H9 (cell line): Measurements from ENCODE around the gene FAM136A. TPM values are rescaled to one million over a fixed set of nuclear protein-coding genes. Genes with fewer than 3 reads are reported as not detected.

Source experiments
- DNase-seq: peaks from one replicate; pipeline ENCODE4 v3.0.0-alpha.2; 2017
- H2AFZ ChIP-seq: one replicate; pipeline ENCODE4 v1.6.1; 2013; ENCODE audit warnings: mild to moderate bottlenecking, low read length, control low read depth, moderate library complexity
- H2AK5ac ChIP-seq: 2 replicates; pipeline ENCODE4 v1.6.1; 2013; ENCODE audit warnings: low read length, control low read depth, mixed read lengths; ENCODE audit not compliant: insufficient read length
- H2BK120ac ChIP-seq: one replicate; pipeline ENCODE4 v1.6.1; 2013; ENCODE audit warnings: low read depth, mild to moderate bottlenecking, low read length, control low read depth, inconsistent platforms; ENCODE audit not compliant: poor library complexity, severe bottlenecking
- H2BK12ac ChIP-seq: 2 replicates; pipeline ENCODE4 v1.6.1; 2013; ENCODE audit warnings: low read length, control low read depth, mixed read lengths, low read depth; ENCODE audit not compliant: insufficient read length
- H2BK15ac ChIP-seq: 2 replicates; pipeline ENCODE4 v1.6.1; 2013; ENCODE audit warnings: low read depth, low read length, control low read depth
- H2BK20ac ChIP-seq: one replicate; pipeline ENCODE4 v1.6.1; 2013; ENCODE audit warnings: low read depth, mild to moderate bottlenecking, low read length, control low read depth, inconsistent platforms; ENCODE audit not compliant: poor library complexity, severe bottlenecking
- H2BK5ac ChIP-seq: 2 replicates; pipeline ENCODE4 v1.6.1; 2013; ENCODE audit warnings: low read length, control low read depth, mixed read lengths; ENCODE audit not compliant: insufficient read length
- H3K14ac ChIP-seq: 2 replicates; pipeline ENCODE4 v1.6.1; 2013; ENCODE audit warnings: low read length, control low read depth; ENCODE audit not compliant: insufficient read depth
- H3K18ac ChIP-seq: 2 replicates; pipeline ENCODE4 v1.6.1; 2013; ENCODE audit warnings: low read depth, mild to moderate bottlenecking, mixed read lengths, low read length, control low read depth; ENCODE audit not compliant: insufficient read length
- H3K23ac ChIP-seq: 2 replicates; pipeline ENCODE4 v1.6.1; 2013; ENCODE audit warnings: low read length, control low read depth, mixed read lengths, low read depth; ENCODE audit not compliant: insufficient read length
- H3K23me2 ChIP-seq: 2 replicates; pipeline ENCODE4 v1.6.1; 2013; ENCODE audit warnings: low read depth, mild to moderate bottlenecking, mixed read lengths, low read length, control low read depth; ENCODE audit not compliant: insufficient read length, poor library complexity, severe bottlenecking
- H3K27ac ChIP-seq: 2 replicates; pipeline ENCODE4 v1.5.1; 2013; ENCODE audit warnings: low read length, control low read depth, mixed read lengths, low read depth; ENCODE audit not compliant: insufficient read length
- H3K27me3 ChIP-seq: 2 replicates; pipeline ENCODE4 v1.6.1; 2013; ENCODE audit warnings: low read length, control low read depth, inconsistent platforms; ENCODE audit not compliant: insufficient read depth
- H3K4ac ChIP-seq: 2 replicates; pipeline ENCODE4 v1.6.1; 2013; ENCODE audit warnings: low read depth, mild to moderate bottlenecking, control low read depth, inconsistent platforms, low read length, moderate library complexity
- H3K4me1 ChIP-seq: 2 replicates; pipeline ENCODE4 v1.6.1; 2013; ENCODE audit warnings: low read length, control low read depth, inconsistent platforms; ENCODE audit not compliant: insufficient read depth
- H3K4me2 ChIP-seq: 2 replicates; pipeline ENCODE4 v1.6.1; 2013; ENCODE audit warnings: low read length, control low read depth, mixed read lengths; ENCODE audit not compliant: insufficient read length, insufficient read depth
- H3K56ac ChIP-seq: 2 replicates; pipeline ENCODE4 v1.6.1; 2013; ENCODE audit warnings: low read depth, mild to moderate bottlenecking, mixed read lengths, low read length, control low read depth; ENCODE audit not compliant: insufficient read length
- H3K79me1 ChIP-seq: 2 replicates; pipeline ENCODE4 v1.6.1; 2013; ENCODE audit warnings: low read depth, mild to moderate bottlenecking, moderate library complexity, low read length, control low read depth, inconsistent platforms; ENCODE audit not compliant: insufficient read depth, poor library complexity, severe bottlenecking
- H3K79me2 ChIP-seq: 2 replicates; pipeline ENCODE4 v1.6.1; 2013; ENCODE audit warnings: low read length, control low read depth, inconsistent platforms; ENCODE audit not compliant: insufficient read depth
- H3K9ac ChIP-seq: 2 replicates; pipeline ENCODE4 v1.6.1; 2013; ENCODE audit warnings: low read length, control low read depth, mixed read lengths; ENCODE audit not compliant: insufficient read length; ENCODE audit errors: extremely low read depth
- H3K9me3 ChIP-seq: one replicate; pipeline ENCODE4 v1.6.1; 2013; ENCODE audit warnings: low read depth, low read length, inconsistent platforms; ENCODE audit not compliant: control insufficient read depth
- H3T11ph ChIP-seq: one replicate; pipeline ENCODE4 v1.6.1; 2013; ENCODE audit warnings: mild to moderate bottlenecking, low read length, control low read depth, inconsistent platforms
- H4K20me1 ChIP-seq: one replicate; pipeline ENCODE4 v1.6.1; 2013; ENCODE audit not compliant: control insufficient read depth, insufficient read length, insufficient read depth
- H4K5ac ChIP-seq: 2 replicates; pipeline ENCODE4 v1.6.1; 2013; ENCODE audit warnings: low read depth, mild to moderate bottlenecking, mixed read lengths, low read length, control low read depth; ENCODE audit not compliant: insufficient read length
- H4K8ac ChIP-seq: replicated peaks from 2 replicates; pipeline ENCODE4 v1.6.1; 2013; ENCODE audit warnings: low read length, control low read depth, mixed read lengths, low read depth; ENCODE audit not compliant: insufficient read length
- H4K91ac ChIP-seq: 2 replicates; pipeline ENCODE4 v1.6.1; 2013; ENCODE audit warnings: low read depth, mild to moderate bottlenecking, moderate library complexity, mixed read lengths, low read length, control low read depth; ENCODE audit not compliant: insufficient read length
- H3K27ac Mint-ChIP-seq, 3 experiments: 2 replicates in 2 of 3; 3 replicates in 1 of 3; pipeline ENCODE4 v1.8.0; 2020 to 2021; ENCODE audit warnings: mixed read lengths in 3 of 3, mild to moderate bottlenecking in 1 of 3, moderate library complexity in 1 of 3
- H3K27me3 Mint-ChIP-seq: 2 replicates; pipeline ENCODE4 v1.8.0; 2021; ENCODE audit warnings: low read depth, mild to moderate bottlenecking, moderate library complexity, mixed read lengths
- H3K36me3 Mint-ChIP-seq, 3 experiments: 2 replicates in 2 of 3; 3 replicates in 1 of 3; pipeline ENCODE4 v1.8.0; 2020 to 2021; ENCODE audit warnings: low read depth in 3 of 3, mixed read lengths in 3 of 3; ENCODE audit not compliant: insufficient read depth in 1 of 3
- H3K4me1 Mint-ChIP-seq, 2 experiments: 2 replicates each; pipeline ENCODE4 v1.8.0; 2020; ENCODE audit warnings: mixed read lengths in 2 of 2
- H3K4me3 Mint-ChIP-seq, 2 experiments: 2 replicates in 1 of 2; 3 replicates in 1 of 2; pipeline ENCODE4 v1.8.0; 2020 to 2021; ENCODE audit warnings: mild to moderate bottlenecking in 2 of 2, mixed read lengths in 2 of 2, moderate library complexity in 1 of 2
- H3K9me3 Mint-ChIP-seq, 2 experiments: 2 replicates in 1 of 2; 3 replicates in 1 of 2; pipeline ENCODE4 v1.8.0; 2020; ENCODE audit warnings: mild to moderate bottlenecking in 2 of 2, mixed read lengths in 2 of 2, moderate library complexity in 1 of 2
- WGBS: extraction: QIAGEN DNeasy Blood & Tissue Kit; methylation state at CpG from one replicate; pipeline ENCODE4 v1.1.7; 2013; ENCODE audit warnings: missing lambda C conversion rate, low lambda C conversion rate, mixed read lengths; ENCODE audit not compliant: insufficient read length; ENCODE audit errors: extremely low coverage; 5-methylcytosine and 5-hydroxymethylcytosine counted together
- total RNA-seq: library from RNA; stranded (reverse); gene quantifications from 2 replicates; pipeline ENCODE4 v1.2.1, GENCODE V29; 2021
- TF ChIP-seq, protein P1 (sequence below): fragments of 200-600 bp; sonication (generic); conservative IDR thresholded peaks from 3 replicates; pipeline ENCODE4 v1.8.0; 2021; ENCODE audit warnings: antibody characterized with exemption, mild to moderate bottlenecking

Gene FAM136A
- total RNA-seq, 1 experiment from 2014 or later: 118 TPM

- Histone ChIP-seq H3K56ac (no peak overlapping the region), H2BK5ac (no peak overlapping the region), H3K9me3 (no peaks in the 10 kb centered on the region), H3K23ac (no peak overlapping the region), H3K9ac (no peak overlapping the region), H4K91ac (no peak overlapping the region), H3K4me1 (no peaks in the 10 kb centered on the region), H3T11ph (no peak overlapping the region), H3K4ac (no peak overlapping the region), H2BK20ac (no peak overlapping the region), H3K18ac (no peak overlapping the region), H3K23me2 (no peaks in the 10 kb centered on the region), H2BK120ac (no peak overlapping the region), H3K4me2 (no peak overlapping the region), H3K27ac (no peak overlapping the region), H3K14ac (no peak overlapping the region), H2AK5ac (no peak overlapping the region), H3K27me3 (no peaks in the 10 kb centered on the region), H2AFZ (no peak overlapping the region), H4K20me1 (no peaks in the 10 kb centered on the region), H2BK12ac (no peak overlapping the region), H3K79me1 (no peaks in the 10 kb centered on the region), H2BK15ac (no peak overlapping the region), H3K79me2 (no peaks in the 10 kb centered on the region), H4K8ac (no peak overlapping the region), H4K5ac (no peak overlapping the region)
- Mint-ChIP-seq H3K4me3 (no peak overlapping the region), H3K4me1 (no peaks in the 10 kb centered on the region), H3K27me3 (peaks cover 3% of the 10 kb centered on the region), H3K9me3 (no peaks in the 10 kb centered on the region; a peak in 1 of 5 replicates), H3K27ac (no peak overlapping the region), H3K36me3 (no peaks in the 10 kb centered on the region)
- DNase-seq: no peak
- TF ChIP-seq, protein P1, sequence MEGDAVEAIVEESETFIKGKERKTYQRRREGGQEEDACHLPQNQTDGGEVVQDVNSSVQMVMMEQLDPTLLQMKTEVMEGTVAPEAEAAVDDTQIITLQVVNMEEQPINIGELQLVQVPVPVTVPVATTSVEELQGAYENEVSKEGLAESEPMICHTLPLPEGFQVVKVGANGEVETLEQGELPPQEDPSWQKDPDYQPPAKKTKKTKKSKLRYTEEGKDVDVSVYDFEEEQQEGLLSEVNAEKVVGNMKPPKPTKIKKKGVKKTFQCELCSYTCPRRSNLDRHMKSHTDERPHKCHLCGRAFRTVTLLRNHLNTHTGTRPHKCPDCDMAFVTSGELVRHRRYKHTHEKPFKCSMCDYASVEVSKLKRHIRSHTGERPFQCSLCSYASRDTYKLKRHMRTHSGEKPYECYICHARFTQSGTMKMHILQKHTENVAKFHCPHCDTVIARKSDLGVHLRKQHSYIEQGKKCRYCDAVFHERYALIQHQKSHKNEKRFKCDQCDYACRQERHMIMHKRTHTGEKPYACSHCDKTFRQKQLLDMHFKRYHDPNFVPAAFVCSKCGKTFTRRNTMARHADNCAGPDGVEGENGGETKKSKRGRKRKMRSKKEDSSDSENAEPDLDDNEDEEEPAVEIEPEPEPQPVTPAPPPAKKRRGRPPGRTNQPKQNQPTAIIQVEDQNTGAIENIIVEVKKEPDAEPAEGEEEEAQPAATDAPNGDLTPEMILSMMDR: no peak
- whole genome bisulfite sequencing: no CpG with 5 or more reads among the region's 1 CpG
Observed at GRCh38 chr2:70312560-70312959, 10.7 kb upstream of the FAM136A start.
